Mesendoderm (in vitro differentiated cells): ENCODE data around the gene CCDC172.

Source experiments
- DNase-seq: peaks from one replicate; pipeline ENCODE4 v3.0.0; 2013
- H2AK5ac ChIP-seq: 2 replicates; pipeline ENCODE4 v1.6.1; 2013; ENCODE audit warnings: low read length, inconsistent platforms
- H2BK120ac ChIP-seq: 2 replicates; pipeline ENCODE4 v1.6.1; 2013; ENCODE audit warnings: low read depth, mild to moderate bottlenecking, low read length, moderate library complexity, mixed read lengths
- H2BK15ac ChIP-seq: replicated peaks from 2 replicates; pipeline ENCODE4 v1.6.1; 2013; ENCODE audit warnings: low read depth, mild to moderate bottlenecking, moderate library complexity
- H2BK5ac ChIP-seq: 2 replicates; pipeline ENCODE4 v1.6.1; 2013; ENCODE audit warnings: low read length, inconsistent platforms
- H3K18ac ChIP-seq: 2 replicates; pipeline ENCODE4 v1.6.1; 2013; ENCODE audit warnings: mild to moderate bottlenecking, low read length, mixed read lengths
- H3K23ac ChIP-seq: one replicate; pipeline ENCODE4 v1.6.1; 2013; ENCODE audit warnings: low read length
- H3K27ac ChIP-seq: 2 replicates; pipeline ENCODE4 v1.5.1; 2013; ENCODE audit warnings: low read depth, mild to moderate bottlenecking, inconsistent platforms, low read length, moderate library complexity
- H3K27me3 ChIP-seq: 2 replicates; pipeline ENCODE4 v1.6.1; 2013; ENCODE audit warnings: low read length, control low read depth, mild to moderate bottlenecking, inconsistent platforms; ENCODE audit not compliant: insufficient read depth, poor library complexity
- H3K36me3 ChIP-seq: 2 replicates; pipeline ENCODE4 v1.6.1; 2013; ENCODE audit warnings: low read length, inconsistent platforms; ENCODE audit not compliant: control insufficient read depth, insufficient read depth
- H3K4ac ChIP-seq: one replicate; pipeline ENCODE4 v1.6.1; 2013; ENCODE audit warnings: low read depth, mild to moderate bottlenecking, low read length, moderate library complexity
- H3K4me1 ChIP-seq: 2 replicates; pipeline ENCODE4 v1.6.1; 2013; ENCODE audit warnings: low read depth, low read length, inconsistent platforms; ENCODE audit not compliant: control insufficient read depth
- H3K4me2 ChIP-seq: 2 replicates; pipeline ENCODE4 v1.6.1; 2013; ENCODE audit warnings: low read length
- H3K4me3 ChIP-seq: 2 replicates; pipeline ENCODE4 v1.5.1; 2013; ENCODE audit warnings: mild to moderate bottlenecking, low read length
- H3K56ac ChIP-seq: one replicate; pipeline ENCODE4 v1.6.1; 2013; ENCODE audit warnings: low read length
- H3K79me1 ChIP-seq: 2 replicates; pipeline ENCODE4 v1.6.1; 2013; ENCODE audit warnings: low read length, inconsistent platforms
- H3K79me2 ChIP-seq: 2 replicates; pipeline ENCODE4 v1.6.1; 2013; ENCODE audit warnings: mild to moderate bottlenecking, low read length; ENCODE audit not compliant: control insufficient read depth, insufficient read depth
- H3K9ac ChIP-seq: 2 replicates; pipeline ENCODE4 v1.6.1; 2013; ENCODE audit warnings: low read length, inconsistent platforms
- H4K5ac ChIP-seq: one replicate; pipeline ENCODE4 v1.6.1; 2013; ENCODE audit warnings: low read length
- H4K8ac ChIP-seq: one replicate; pipeline ENCODE4 v1.6.1; 2013; ENCODE audit warnings: low read depth, mild to moderate bottlenecking, control low read depth, low read length, moderate library complexity
- WGBS: extraction: QIAGEN DNeasy Blood & Tissue Kit; methylation state at CpG from one replicate; pipeline ENCODE4 v1.1.7; 2013; ENCODE audit warnings: low lambda C conversion rate, missing lambda C conversion rate; ENCODE audit not compliant: insufficient coverage; ENCODE audit errors: extremely low coverage; 5-methylcytosine and 5-hydroxymethylcytosine counted together

The CCDC172 gene

GRCh38 chr10:116316503-116316902 is 7.7 kb upstream of the CCDC172 start:
- H3K4me2 ChIP-seq = no peak overlapping the region
- H3K9ac ChIP-seq = no peak overlapping the region
- no peak overlapping the region for H2AK5ac ChIP-seq
- no peak overlapping the region for H2BK15ac ChIP-seq
- no peak overlapping the region for H2BK5ac ChIP-seq
- no peak overlapping the region for H3K4me3 ChIP-seq
- no peak overlapping the region for H4K8ac ChIP-seq
- no CpG with 5 or more reads among the region's 2 CpGs for whole genome bisulfite sequencing
- no peak overlapping the region for H3K27ac ChIP-seq
- no peaks in the 10 kb centered on the region for H3K79me2 ChIP-seq
- H3K18ac ChIP-seq = no peak overlapping the region
- no peaks in the 10 kb centered on the region for H3K79me1 ChIP-seq
- no peak overlapping the region for H3K23ac ChIP-seq
- H3K4ac ChIP-seq = no peak overlapping the region
- H3K27me3 ChIP-seq = no peaks in the 10 kb centered on the region
- no peaks in the 10 kb centered on the region for H3K36me3 ChIP-seq
- DNase-seq = no peak
- H3K56ac ChIP-seq = no peak overlapping the region
- no peak overlapping the region for H2BK120ac ChIP-seq
- no peaks in the 10 kb centered on the region for H3K4me1 ChIP-seq
- H4K5ac ChIP-seq = no peak overlapping the region

- H3K4me2 ChIP-seq = no peak overlapping the region
- no peaks in the 10 kb centered on the region for H3K79me2 ChIP-seq
- no peak overlapping the region for H2BK120ac ChIP-seq
- no peak overlapping the region for H3K56ac ChIP-seq
- no peak overlapping the region for H4K8ac ChIP-seq
- H3K18ac ChIP-seq = no peak overlapping the region
- no peak overlapping the region for H3K27ac ChIP-seq
- H3K4ac ChIP-seq = no peak overlapping the region
- no CpG with 5 or more reads among the region's 17 CpGs for WGBS
- no peaks in the 10 kb centered on the region for H3K36me3 ChIP-seq
- no peaks in the 10 kb centered on the region for H3K27me3 ChIP-seq
- no peak overlapping the region for H3K9ac ChIP-seq
- H3K23ac ChIP-seq = no peak overlapping the region
- H2AK5ac ChIP-seq = no peak overlapping the region
- no peak overlapping the region for H4K5ac ChIP-seq
- no peak overlapping the region for H2BK15ac ChIP-seq
- H3K4me1 ChIP-seq = no peaks in the 10 kb centered on the region
- H2BK5ac ChIP-seq = no peak overlapping the region
- DNase-seq = peak; percentile 19
- H3K4me3 ChIP-seq = no peak overlapping the region
- H3K79me1 ChIP-seq = no peaks in the 10 kb centered on the region
These were observed 845 bp downstream of the CCDC172 start for GRCh38 chr10:116324951-116325635.

DNA sequence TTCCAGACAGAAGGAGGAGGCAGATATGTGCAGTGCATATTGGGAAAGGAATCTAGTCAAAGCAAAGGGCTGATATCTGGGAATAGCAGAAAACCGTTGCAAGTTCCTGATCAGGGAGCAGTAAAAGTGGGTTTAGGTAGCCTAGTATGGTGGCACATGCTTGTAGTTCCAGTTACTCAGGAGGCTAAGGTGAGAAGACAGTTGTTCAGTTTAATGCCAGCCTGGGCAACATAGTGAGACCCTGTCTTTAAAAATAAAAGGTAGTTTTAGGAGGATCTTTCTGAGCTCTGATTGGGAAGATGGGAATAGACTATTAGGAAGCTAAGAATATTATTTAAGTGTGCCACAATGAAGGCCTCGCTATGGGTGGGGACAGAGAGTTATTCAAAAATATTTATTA is 1.7 kb downstream of the CCDC172 start:
- no peak overlapping the region for H3K4me3 ChIP-seq
- H3K27ac ChIP-seq = no peak overlapping the region
- no peaks in the 10 kb centered on the region for H3K79me2 ChIP-seq
- no peak overlapping the region for H3K4me2 ChIP-seq
- no peak overlapping the region for H3K4ac ChIP-seq
- H4K8ac ChIP-seq = no peak overlapping the region
- no peak overlapping the region for H3K9ac ChIP-seq
- H4K5ac ChIP-seq = no peak overlapping the region
- no peak overlapping the region for H3K18ac ChIP-seq
- H2BK15ac ChIP-seq = no peak overlapping the region
- no CpG with 5 or more reads among the region's 2 CpGs for WGBS
- H2AK5ac ChIP-seq = no peak overlapping the region
- H2BK120ac ChIP-seq = no peak overlapping the region
- no peaks in the 10 kb centered on the region for H3K4me1 ChIP-seq
- H2BK5ac ChIP-seq = no peak overlapping the region
- H3K23ac ChIP-seq = no peak overlapping the region
- no peaks in the 10 kb centered on the region for H3K79me1 ChIP-seq
- no peak overlapping the region for H3K56ac ChIP-seq
- no peaks in the 10 kb centered on the region for H3K27me3 ChIP-seq
- DNase-seq = no peak
- no peaks in the 10 kb centered on the region for H3K36me3 ChIP-seq

- H3K79me1 ChIP-seq = no peaks in the 10 kb centered on the region
These were observed 4.9 kb downstream of the CCDC172 start for GRCh38 chr10:116329153-116329552.

DNA sequence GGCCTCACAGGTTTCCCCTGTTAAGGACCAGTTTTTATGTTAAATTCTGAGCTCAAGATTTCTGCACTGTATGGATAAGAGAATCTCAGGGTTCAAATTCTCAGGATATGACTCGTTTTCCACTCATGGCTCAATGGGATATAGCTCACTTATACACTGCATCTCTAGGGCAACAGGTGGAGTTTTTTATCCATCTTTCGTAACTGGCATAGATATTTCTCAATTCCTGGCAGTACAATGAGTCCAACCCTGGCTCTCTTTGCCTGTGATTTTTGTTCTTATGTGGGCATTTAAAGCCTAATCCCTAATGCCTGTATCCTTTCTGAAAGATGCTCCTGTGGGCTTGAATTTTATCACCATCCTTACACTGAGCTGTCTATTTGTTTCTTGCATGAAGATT is 7.6 kb downstream of the CCDC172 start:
- H3K27ac ChIP-seq = no peak overlapping the region
- no peak overlapping the region for H2BK5ac ChIP-seq
- no peak for DNase-seq
- H3K79me1 ChIP-seq = no peaks in the 10 kb centered on the region
- no peak overlapping the region for H3K4me2 ChIP-seq
- H3K9ac ChIP-seq = no peak overlapping the region
- H3K23ac ChIP-seq = no peak overlapping the region
- no peak overlapping the region for H3K56ac ChIP-seq
- no peaks in the 10 kb centered on the region for H3K79me2 ChIP-seq
- H2AK5ac ChIP-seq = no peak overlapping the region
- no peak overlapping the region for H4K8ac ChIP-seq
- H3K18ac ChIP-seq = no peak overlapping the region
- no CpG with 5 or more reads among the region's 2 CpGs for WGBS
- no peak overlapping the region for H2BK15ac ChIP-seq
- no peaks in the 10 kb centered on the region for H3K4me1 ChIP-seq
- H3K4me3 ChIP-seq = no peak overlapping the region
- no peaks in the 10 kb centered on the region for H3K36me3 ChIP-seq
- no peak overlapping the region for H2BK120ac ChIP-seq
- H3K4ac ChIP-seq = no peak overlapping the region
- H3K27me3 ChIP-seq = no peaks in the 10 kb centered on the region
- H4K5ac ChIP-seq = no peak overlapping the region

More at GRCh38 chr10:116329153-116329552, 4.9 kb downstream of the CCDC172 start:
- no peak overlapping the region for H2BK15ac ChIP-seq
- no peaks in the 10 kb centered on the region for H3K27me3 ChIP-seq
- no peak overlapping the region for H3K18ac ChIP-seq
- no peak overlapping the region for H4K5ac ChIP-seq
- no peak overlapping the region for H3K4ac ChIP-seq
- no peaks in the 10 kb centered on the region for H3K79me2 ChIP-seq
- no peaks in the 10 kb centered on the region for H3K4me1 ChIP-seq
- no peak overlapping the region for H4K8ac ChIP-seq
- H3K56ac ChIP-seq = no peak overlapping the region
- no peak for DNase-seq
- H3K23ac ChIP-seq = no peak overlapping the region
- no peak overlapping the region for H3K4me3 ChIP-seq
- H2BK120ac ChIP-seq = no peak overlapping the region
- H3K27ac ChIP-seq = no peak overlapping the region
- no CpG with 5 or more reads among the region's 1 CpG for WGBS
- H2AK5ac ChIP-seq = no peak overlapping the region
- no peak overlapping the region for H2BK5ac ChIP-seq
- H3K36me3 ChIP-seq = no peaks in the 10 kb centered on the region
- H3K4me2 ChIP-seq = no peak overlapping the region
- H3K9ac ChIP-seq = no peak overlapping the region

GRCh38 chr10:116336866-116337265 is 12.6 kb downstream of the CCDC172 start:
- no peaks in the 10 kb centered on the region for H3K4me1 ChIP-seq
- DNase-seq = no peak
- no peak overlapping the region for H4K5ac ChIP-seq
- no peaks in the 10 kb centered on the region for H3K79me2 ChIP-seq
- H2BK15ac ChIP-seq = no peak overlapping the region
- H3K79me1 ChIP-seq = no peaks in the 10 kb centered on the region
- H3K4me2 ChIP-seq = no peak overlapping the region
- no peak overlapping the region for H2AK5ac ChIP-seq
- H3K9ac ChIP-seq = no peak overlapping the region
- H3K23ac ChIP-seq = no peak overlapping the region
- H4K8ac ChIP-seq = no peak overlapping the region
- no peaks in the 10 kb centered on the region for H3K36me3 ChIP-seq
- no peak overlapping the region for H3K56ac ChIP-seq
- no peak overlapping the region for H3K4me3 ChIP-seq
- no CpG with 5 or more reads among the region's 2 CpGs for WGBS
- no peak overlapping the region for H3K27ac ChIP-seq
- no peak overlapping the region for H3K18ac ChIP-seq
- H3K27me3 ChIP-seq = no peaks in the 10 kb centered on the region
- no peak overlapping the region for H2BK5ac ChIP-seq
- H2BK120ac ChIP-seq = no peak overlapping the region
- no peak overlapping the region for H3K4ac ChIP-seq
